H9 (cell line): ENCODE measurements around the gene SDHAF3. TPM values are rescaled to one million over a fixed set of nuclear protein-coding genes. Genes with fewer than 3 reads are reported as not detected.

Experiments
- DNase-seq: peaks from one replicate; pipeline ENCODE4 v3.0.0-alpha.2; 2017
- H2AFZ ChIP-seq: one replicate; pipeline ENCODE4 v1.6.1; 2013; ENCODE audit warnings: mild to moderate bottlenecking, low read length, control low read depth, moderate library complexity
- H2AK5ac ChIP-seq: 2 replicates; pipeline ENCODE4 v1.6.1; 2013; ENCODE audit warnings: low read length, control low read depth, mixed read lengths; ENCODE audit not compliant: insufficient read length
- H2BK120ac ChIP-seq: one replicate; pipeline ENCODE4 v1.6.1; 2013; ENCODE audit warnings: low read depth, mild to moderate bottlenecking, low read length, control low read depth, inconsistent platforms; ENCODE audit not compliant: poor library complexity, severe bottlenecking
- H2BK12ac ChIP-seq: 2 replicates; pipeline ENCODE4 v1.6.1; 2013; ENCODE audit warnings: low read length, control low read depth, mixed read lengths, low read depth; ENCODE audit not compliant: insufficient read length
- H2BK15ac ChIP-seq: 2 replicates; pipeline ENCODE4 v1.6.1; 2013; ENCODE audit warnings: low read depth, low read length, control low read depth
- H2BK20ac ChIP-seq: one replicate; pipeline ENCODE4 v1.6.1; 2013; ENCODE audit warnings: low read depth, mild to moderate bottlenecking, low read length, control low read depth, inconsistent platforms; ENCODE audit not compliant: poor library complexity, severe bottlenecking
- H2BK5ac ChIP-seq: 2 replicates; pipeline ENCODE4 v1.6.1; 2013; ENCODE audit warnings: low read length, control low read depth, mixed read lengths; ENCODE audit not compliant: insufficient read length
- H3K14ac ChIP-seq: 2 replicates; pipeline ENCODE4 v1.6.1; 2013; ENCODE audit warnings: low read length, control low read depth; ENCODE audit not compliant: insufficient read depth
- H3K18ac ChIP-seq: 2 replicates; pipeline ENCODE4 v1.6.1; 2013; ENCODE audit warnings: low read depth, mild to moderate bottlenecking, mixed read lengths, low read length, control low read depth; ENCODE audit not compliant: insufficient read length
- H3K23ac ChIP-seq: 2 replicates; pipeline ENCODE4 v1.6.1; 2013; ENCODE audit warnings: low read length, control low read depth, mixed read lengths, low read depth; ENCODE audit not compliant: insufficient read length
- H3K23me2 ChIP-seq: 2 replicates; pipeline ENCODE4 v1.6.1; 2013; ENCODE audit warnings: low read depth, mild to moderate bottlenecking, mixed read lengths, low read length, control low read depth; ENCODE audit not compliant: insufficient read length, poor library complexity, severe bottlenecking
- H3K27ac ChIP-seq: 2 replicates; pipeline ENCODE4 v1.5.1; 2013; ENCODE audit warnings: low read length, control low read depth, mixed read lengths, low read depth; ENCODE audit not compliant: insufficient read length
- H3K27me3 ChIP-seq: 2 replicates; pipeline ENCODE4 v1.6.1; 2013; ENCODE audit warnings: low read length, control low read depth, inconsistent platforms; ENCODE audit not compliant: insufficient read depth
- H3K4ac ChIP-seq: 2 replicates; pipeline ENCODE4 v1.6.1; 2013; ENCODE audit warnings: low read depth, mild to moderate bottlenecking, control low read depth, inconsistent platforms, low read length, moderate library complexity
- H3K4me1 ChIP-seq: 2 replicates; pipeline ENCODE4 v1.6.1; 2013; ENCODE audit warnings: low read length, control low read depth, inconsistent platforms; ENCODE audit not compliant: insufficient read depth
- H3K4me2 ChIP-seq: 2 replicates; pipeline ENCODE4 v1.6.1; 2013; ENCODE audit warnings: low read length, control low read depth, mixed read lengths; ENCODE audit not compliant: insufficient read length, insufficient read depth
- H3K56ac ChIP-seq: 2 replicates; pipeline ENCODE4 v1.6.1; 2013; ENCODE audit warnings: low read depth, mild to moderate bottlenecking, mixed read lengths, low read length, control low read depth; ENCODE audit not compliant: insufficient read length
- H3K79me1 ChIP-seq: 2 replicates; pipeline ENCODE4 v1.6.1; 2013; ENCODE audit warnings: low read depth, mild to moderate bottlenecking, moderate library complexity, low read length, control low read depth, inconsistent platforms; ENCODE audit not compliant: insufficient read depth, poor library complexity, severe bottlenecking
- H3K79me2 ChIP-seq: 2 replicates; pipeline ENCODE4 v1.6.1; 2013; ENCODE audit warnings: low read length, control low read depth, inconsistent platforms; ENCODE audit not compliant: insufficient read depth
- H3K9ac ChIP-seq: 2 replicates; pipeline ENCODE4 v1.6.1; 2013; ENCODE audit warnings: low read length, control low read depth, mixed read lengths; ENCODE audit not compliant: insufficient read length; ENCODE audit errors: extremely low read depth
- H3K9me3 ChIP-seq: one replicate; pipeline ENCODE4 v1.6.1; 2013; ENCODE audit warnings: low read depth, low read length, inconsistent platforms; ENCODE audit not compliant: control insufficient read depth
- H3T11ph ChIP-seq: one replicate; pipeline ENCODE4 v1.6.1; 2013; ENCODE audit warnings: mild to moderate bottlenecking, low read length, control low read depth, inconsistent platforms
- H4K20me1 ChIP-seq: one replicate; pipeline ENCODE4 v1.6.1; 2013; ENCODE audit not compliant: control insufficient read depth, insufficient read length, insufficient read depth
- H4K5ac ChIP-seq: 2 replicates; pipeline ENCODE4 v1.6.1; 2013; ENCODE audit warnings: low read depth, mild to moderate bottlenecking, mixed read lengths, low read length, control low read depth; ENCODE audit not compliant: insufficient read length
- H4K8ac ChIP-seq: replicated peaks from 2 replicates; pipeline ENCODE4 v1.6.1; 2013; ENCODE audit warnings: low read length, control low read depth, mixed read lengths, low read depth; ENCODE audit not compliant: insufficient read length
- H4K91ac ChIP-seq: 2 replicates; pipeline ENCODE4 v1.6.1; 2013; ENCODE audit warnings: low read depth, mild to moderate bottlenecking, moderate library complexity, mixed read lengths, low read length, control low read depth; ENCODE audit not compliant: insufficient read length
- H3K27ac Mint-ChIP-seq, 3 experiments: 2 replicates in 2 of 3; 3 replicates in 1 of 3; pipeline ENCODE4 v1.8.0; 2020 to 2021; ENCODE audit warnings: mixed read lengths in 3 of 3, mild to moderate bottlenecking in 1 of 3, moderate library complexity in 1 of 3
- H3K27me3 Mint-ChIP-seq: 2 replicates; pipeline ENCODE4 v1.8.0; 2021; ENCODE audit warnings: low read depth, mild to moderate bottlenecking, moderate library complexity, mixed read lengths
- H3K36me3 Mint-ChIP-seq, 3 experiments: 2 replicates in 2 of 3; 3 replicates in 1 of 3; pipeline ENCODE4 v1.8.0; 2020 to 2021; ENCODE audit warnings: low read depth in 3 of 3, mixed read lengths in 3 of 3; ENCODE audit not compliant: insufficient read depth in 1 of 3
- H3K4me1 Mint-ChIP-seq, 2 experiments: 2 replicates each; pipeline ENCODE4 v1.8.0; 2020; ENCODE audit warnings: mixed read lengths in 2 of 2
- H3K4me3 Mint-ChIP-seq, 2 experiments: 2 replicates in 1 of 2; 3 replicates in 1 of 2; pipeline ENCODE4 v1.8.0; 2020 to 2021; ENCODE audit warnings: mild to moderate bottlenecking in 2 of 2, mixed read lengths in 2 of 2, moderate library complexity in 1 of 2
- H3K9me3 Mint-ChIP-seq, 2 experiments: 2 replicates in 1 of 2; 3 replicates in 1 of 2; pipeline ENCODE4 v1.8.0; 2020; ENCODE audit warnings: mild to moderate bottlenecking in 2 of 2, mixed read lengths in 2 of 2, moderate library complexity in 1 of 2
- CTCF ChIP-seq: fragments of 200-600 bp; sonication (generic); conservative IDR thresholded peaks from 3 replicates; pipeline ENCODE4 v1.8.0; 2021; ENCODE audit warnings: antibody characterized with exemption, mild to moderate bottlenecking
- WGBS: extraction: QIAGEN DNeasy Blood & Tissue Kit; methylation state at CpG from one replicate; pipeline ENCODE4 v1.1.7; 2013; ENCODE audit warnings: missing lambda C conversion rate, low lambda C conversion rate, mixed read lengths; ENCODE audit not compliant: insufficient read length; ENCODE audit errors: extremely low coverage; 5-methylcytosine and 5-hydroxymethylcytosine counted together
- total RNA-seq: library from RNA; stranded (reverse); gene quantifications from 2 replicates; pipeline ENCODE4 v1.2.1, GENCODE V29; 2021

Gene SDHAF3
- total RNA-seq, 1 experiment from 2014 or later, result 14.1 TPM

- no peaks in the 10 kb centered on the region for H3K79me1 ChIP-seq
- no peak overlapping the region for H2BK15ac ChIP-seq
- H4K8ac ChIP-seq, result no peak overlapping the region
- H3K4me1 ChIP-seq, result no peaks in the 10 kb centered on the region
- no peak overlapping the region for H3K9ac ChIP-seq
- H3K4me1 Mint-ChIP-seq, result no peaks in the 10 kb centered on the region
- H3K27me3 ChIP-seq, result no peaks in the 10 kb centered on the region
- no peaks in the 10 kb centered on the region for H4K20me1 ChIP-seq
- H2BK120ac ChIP-seq, result no peak overlapping the region
- no peaks in the 10 kb centered on the region for H3K23me2 ChIP-seq
- no peak overlapping the region for H3K4me3 Mint-ChIP-seq
- no peak overlapping the region for H3K56ac ChIP-seq
- H2AK5ac ChIP-seq, result no peak overlapping the region
- H3K23ac ChIP-seq, result no peak overlapping the region
- peaks cover 10% of the 10 kb centered on the region for H3K27me3 Mint-ChIP-seq
- DNase-seq, result no peak
- H3K36me3 Mint-ChIP-seq, result no peaks in the 10 kb centered on the region
- no peak overlapping the region for H3K27ac ChIP-seq
- no peak overlapping the region for H4K5ac ChIP-seq
- H2BK12ac ChIP-seq, result no peak overlapping the region
- H2BK20ac ChIP-seq, result no peak overlapping the region
- peaks cover 2 to 3% of the 10 kb centered on the region in 2 experiments; a peak in 3 of 5 replicates for H3K9me3 Mint-ChIP-seq
- no peak overlapping the region for H3K18ac ChIP-seq
- H3K27ac Mint-ChIP-seq, result no peak overlapping the region
- no peak for TF ChIP-seq CTCF
- H4K91ac ChIP-seq, result no peak overlapping the region
- H3K14ac ChIP-seq, result no peak overlapping the region
- no peaks in the 10 kb centered on the region for H3K79me2 ChIP-seq
- no peaks in the 10 kb centered on the region for H3K9me3 ChIP-seq
- no CpG with 5 or more reads among the region's 3 CpGs for WGBS
- no peak overlapping the region for H3T11ph ChIP-seq
- H2AFZ ChIP-seq, result no peak overlapping the region
- H3K4me2 ChIP-seq, result no peak overlapping the region
- no peak overlapping the region for H3K4ac ChIP-seq
- no peak overlapping the region for H2BK5ac ChIP-seq
Observed at GRCh38 chr7:97088364-97088763, 29.1 kb upstream of the SDHAF3 start.
